Ovary (tissue), 3 donors: ENCODE data around the gene DPH7.

Source experiments
- CTCF ChIP-seq, 3 donors: fragments of 450-650 bp in 2 of 3; fragments of 200-600 bp in 1 of 3; IDR thresholded peaks; one replicate each; pipeline versions ENCODE4 v1.5.1 to v1.8.0; 2016 to 2022; ENCODE audit warnings: antibody characterized with exemption in 3 of 3, mild to moderate bottlenecking in 1 of 3
- EP300 ChIP-seq: sonication (generic); formaldehyde crosslinking; IDR thresholded peaks from one replicate; pipeline ENCODE4 v1.6.1; 2017; ENCODE audit warnings: antibody characterized with exemption
- POLR2A ChIP-seq: fragments of 450-650 bp; IDR thresholded peaks from one replicate; pipeline ENCODE4 v1.6.1; 2017; ENCODE audit warnings: antibody characterized with exemption, mild to moderate bottlenecking, moderate library complexity
- donor health status: DM: no; HTN: no; CAD: no.

DNA sequence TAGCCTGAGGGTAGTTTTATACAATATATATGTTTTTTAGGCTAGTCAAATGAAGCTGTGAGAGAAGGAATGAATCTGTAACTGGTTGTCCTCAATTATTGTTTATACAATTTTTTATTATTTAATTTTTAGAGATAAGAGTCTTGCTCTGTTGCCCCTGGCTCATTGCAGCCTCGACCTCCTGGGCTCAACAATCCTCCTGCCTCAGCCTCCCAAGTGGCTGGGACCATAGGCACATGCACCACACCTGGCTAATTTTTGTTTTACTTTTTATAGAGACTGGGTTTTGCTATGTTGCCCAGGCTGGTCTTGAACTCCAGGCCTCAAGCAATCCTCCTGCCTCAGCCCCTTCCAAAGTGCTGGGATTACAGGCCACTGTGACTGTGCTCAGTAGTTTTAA lies 24.4 kb downstream of the DPH7 start:
- TF ChIP-seq CTCF (IDR thresholded peaks at IDR 0.05) (no peak), POLR2A (no peak), EP300 (no peak)
